Activated B cell treated with CpG ODN at 0.5 μM for 24 hours (primary cell): ENCODE data around the gene NXPH2. TPM values are rescaled to one million over a fixed set of nuclear protein-coding genes. Genes with fewer than 3 reads are reported as not detected.

Experiments
- ATAC-seq: fragments of 200-7000 bp; cut with Tn5 transposase; one replicate; pipeline ENCODE4 v1.10.0; 2021; ENCODE audit warnings: low read depth, mild to moderate bottlenecking, moderate library complexity
- CTCF ChIA-PET: fragments of 350-600 bp; sonication (Branson Sonifier 250); formaldehyde crosslinking; loops from one replicate; lab custom pipeline; 2021; ENCODE audit warnings: antibody characterized with exemption; lab: Charles Lee
- POLR2A ChIA-PET: fragments of 350-600 bp; sonication (Branson Sonifier 250); formaldehyde crosslinking; loops from one replicate; lab custom pipeline; 2021; ENCODE audit warnings: antibody characterized with exemption; lab: Charles Lee
- DNase-seq: peaks from one replicate; pipeline ENCODE4 v3.0.0; 2022
- H3K27ac Mint-ChIP-seq: one replicate; pipeline ENCODE4 v1.8.0; 2020; ENCODE audit warnings: mixed read lengths
- H3K27me3 Mint-ChIP-seq: one replicate; pipeline ENCODE4 v1.8.0; 2021; ENCODE audit warnings: mixed read lengths
- H3K36me3 Mint-ChIP-seq: one replicate; pipeline ENCODE4 v1.8.0; 2021; ENCODE audit warnings: low read depth, mixed read lengths
- H3K4me1 Mint-ChIP-seq: one replicate; pipeline ENCODE4 v1.8.0; 2021; ENCODE audit warnings: mixed read lengths
- H3K4me3 Mint-ChIP-seq: one replicate; pipeline ENCODE4 v1.8.0; 2020; ENCODE audit warnings: mild to moderate bottlenecking, mixed read lengths
- H3K9me3 Mint-ChIP-seq: one replicate; pipeline ENCODE4 v1.8.0; 2020; ENCODE audit warnings: mixed read lengths
- CTCF ChIP-seq: fragments of 200-600 bp; IDR thresholded peaks from one replicate; pipeline ENCODE4 v1.8.0; 2022; ENCODE audit warnings: antibody characterized with exemption, mild to moderate bottlenecking
- intact Hi-C: fragments of 100-400 bp; cut with micrococcal nuclease; formaldehyde crosslinking; loops from one replicate; pipeline ENCODE4 v1.15.1; 2024
- total RNA-seq: library from RNA; stranded (reverse); gene quantifications from 2 replicates; pipeline ENCODE4 v1.2.3, GENCODE V29; 2022

Gene NXPH2
- total RNA-seq, 1 donor from 2014 or later, result not detected

GRCh38 chr2:138782383-138782782, 2.2 kb upstream of the NXPH2 start:
- ATAC-seq (no peak), DNase-seq (no peak)
- H3K27ac Mint-ChIP-seq, result no peak overlapping the region
- ChIA-PET POLR2A (no interaction called here), CTCF (interaction anchor here (1.6 kb wide), 1 partner anchor 833 kb away, joined by 3 read pairs; no protein-coding TSS in a partner anchor)
- H3K9me3 Mint-ChIP-seq, result no peaks in the 10 kb centered on the region
- intact Hi-C loops, result loop anchor here (10.0 kb wide), 1 partner anchor 688 kb away; no protein-coding TSS in a partner anchor
- H3K36me3 Mint-ChIP-seq, result no peaks in the 10 kb centered on the region
- peaks cover 2% of the 10 kb centered on the region for H3K4me1 Mint-ChIP-seq
- peaks cover 32% of the 10 kb centered on the region for H3K27me3 Mint-ChIP-seq
- H3K4me3 Mint-ChIP-seq, result no peak overlapping the region
- TF ChIP-seq CTCF, result no peak

GRCh38 chr2:138780908-138781307, 718 bp upstream of the NXPH2 start:
- intact Hi-C loops, result loop anchor here (10.0 kb wide), 1 partner anchor 686 kb away; no protein-coding TSS in a partner anchor
- no peaks in the 10 kb centered on the region for H3K9me3 Mint-ChIP-seq
- H3K4me3 Mint-ChIP-seq, result no peak overlapping the region
- H3K36me3 Mint-ChIP-seq, result no peaks in the 10 kb centered on the region
- no peak overlapping the region for H3K27ac Mint-ChIP-seq
- DNase-seq (no peak), ATAC-seq (no peak)
- CTCF ChIA-PET, result interaction anchor here (1.6 kb wide), 1 partner anchor 832 kb away, joined by 3 read pairs; no protein-coding TSS in a partner anchor
- no peak for TF ChIP-seq CTCF
- peaks cover 32% of the 10 kb centered on the region for H3K27me3 Mint-ChIP-seq
- peaks cover 2% of the 10 kb centered on the region for H3K4me1 Mint-ChIP-seq
- POLR2A ChIA-PET, result no interaction called here

GRCh38 chr2:138780446-138780880, 273 bp upstream of the NXPH2 start:
- no peak overlapping the region for H3K4me3 Mint-ChIP-seq
- peaks cover 2% of the 10 kb centered on the region for H3K4me1 Mint-ChIP-seq
- POLR2A ChIA-PET, result no interaction called here

GRCh38 chr2:138779406-138779780, 797 bp downstream of the NXPH2 start:
- intact Hi-C loops, result no loop called here
- Mint-ChIP-seq H3K27me3 (peaks cover 32% of the 10 kb centered on the region), H3K9me3 (no peaks in the 10 kb centered on the region), H3K4me1 (peaks cover 2% of the 10 kb centered on the region), H3K27ac (no peak overlapping the region), H3K4me3 (no peak overlapping the region), H3K36me3 (no peaks in the 10 kb centered on the region)
- ATAC-seq (no peak), DNase-seq (no peak)
- no peak for TF ChIP-seq CTCF
- CTCF ChIA-PET, result no interaction called here
- POLR2A ChIA-PET, result no interaction called here

More at GRCh38 chr2:138780446-138780880, 273 bp upstream of the NXPH2 start:
- no peak for ATAC-seq
- H3K9me3 Mint-ChIP-seq, result no peaks in the 10 kb centered on the region
- no peak overlapping the region for H3K27ac Mint-ChIP-seq
- peaks cover 32% of the 10 kb centered on the region for H3K27me3 Mint-ChIP-seq
- no peak for TF ChIP-seq CTCF
- H3K36me3 Mint-ChIP-seq, result no peaks in the 10 kb centered on the region
- CTCF ChIA-PET, result no interaction called here
- no peak for DNase-seq
- intact Hi-C loops, result loop anchor here (10.0 kb wide), 1 partner anchor 686 kb away; no protein-coding TSS in a partner anchor

GRCh38 chr2:138777996-138778395, 2.2 kb downstream of the NXPH2 start:
- Mint-ChIP-seq H3K4me3 (no peak overlapping the region), H3K27ac (no peak overlapping the region), H3K9me3 (no peaks in the 10 kb centered on the region), H3K4me1 (peaks cover 2% of the 10 kb centered on the region), H3K27me3 (peaks cover 23% of the 10 kb centered on the region), H3K36me3 (no peaks in the 10 kb centered on the region)
- ChIA-PET POLR2A (no interaction called here), CTCF (no interaction called here)
- ATAC-seq (no peak), DNase-seq (no peak)
- intact Hi-C loops, result no loop called here
- TF ChIP-seq CTCF, result no peak
